Activated CD4-positive, alpha-beta T cell treated with anti-CD3 and anti-CD28 coated beads, Interleukin-2, Interleukin-6, amounts not matched to agents 100 ng/mL and 50 ng/mL, durations not matched to agents 16 hours and 8 hours (primary cell): Measurements from ENCODE around the gene RNF112.
"Not testable (repeated sequence)": the region's sequence is repeated elsewhere in the genome, so short reads cannot be mapped to it uniquely, and the experiment has no call there.

Experiments
- DNase-seq: peaks from one replicate; pipeline ENCODE4 v3.0.0-alpha.2; 2020

Gene RNF112

DNA sequence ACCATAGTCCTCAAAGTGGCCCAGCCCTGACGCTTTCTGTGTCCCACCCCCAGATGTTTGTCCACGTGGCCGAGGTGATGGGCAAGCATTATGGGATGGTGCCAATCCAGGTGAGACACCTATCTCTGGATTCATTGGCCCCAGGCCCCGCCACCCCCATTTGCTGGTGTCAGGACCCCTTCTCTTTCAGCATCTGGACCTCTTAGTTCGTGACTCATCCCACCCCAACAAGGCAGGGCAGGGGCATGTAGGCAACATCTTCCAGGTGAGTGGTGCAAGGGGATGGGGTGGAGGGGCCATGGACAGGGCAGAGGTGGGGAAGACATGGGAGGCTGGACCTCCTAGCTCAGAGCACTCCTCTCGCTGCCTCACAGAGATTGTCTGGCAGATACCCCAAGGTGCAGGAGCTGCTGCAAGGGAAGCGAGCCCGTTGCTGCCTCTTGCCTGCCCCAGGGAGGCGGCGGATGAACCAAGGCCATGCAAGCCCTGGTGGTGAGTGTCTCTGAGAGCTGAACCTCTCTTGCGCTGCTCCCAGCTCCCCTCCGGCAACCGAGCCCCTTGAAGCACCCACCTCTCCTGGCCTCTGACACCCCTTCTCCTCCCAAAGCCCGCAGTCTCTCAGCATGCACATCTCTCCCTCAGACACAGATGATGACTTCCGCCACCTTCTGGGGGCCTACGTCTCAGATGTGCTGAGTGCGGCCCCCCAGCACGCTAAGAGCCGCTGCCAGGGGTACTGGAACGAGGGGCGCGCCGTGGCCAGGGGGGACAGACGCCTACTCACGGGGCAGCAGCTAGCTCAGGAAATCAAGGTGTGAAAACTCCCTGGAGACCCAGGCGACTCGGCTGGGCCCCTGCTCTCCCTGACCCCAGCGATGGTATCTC lies 3.6 kb downstream of the RNF112 start:
- no peak for DNase-seq

DNA sequence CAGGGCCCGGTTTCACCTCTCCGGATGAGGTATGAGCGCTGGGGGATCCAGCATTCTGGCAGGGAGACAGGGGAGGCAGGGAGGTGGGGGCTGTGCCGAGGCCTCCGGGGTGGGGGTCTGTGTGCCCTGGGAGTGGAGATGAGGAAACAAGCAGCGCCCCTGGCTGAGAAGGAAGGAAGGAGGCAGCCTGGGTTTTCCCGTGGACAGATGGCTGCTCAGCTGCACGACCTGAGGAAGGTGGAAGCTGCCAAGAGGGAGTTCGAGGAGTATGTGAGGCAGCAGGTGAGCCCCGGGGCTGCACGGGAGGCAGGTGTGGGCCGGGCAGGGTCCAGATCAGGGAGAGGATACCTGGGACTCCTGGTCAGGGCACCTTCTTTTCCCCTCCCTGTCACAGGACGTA lies 4.3 kb downstream of the RNF112 start:
- no peak for DNase-seq

DNA sequence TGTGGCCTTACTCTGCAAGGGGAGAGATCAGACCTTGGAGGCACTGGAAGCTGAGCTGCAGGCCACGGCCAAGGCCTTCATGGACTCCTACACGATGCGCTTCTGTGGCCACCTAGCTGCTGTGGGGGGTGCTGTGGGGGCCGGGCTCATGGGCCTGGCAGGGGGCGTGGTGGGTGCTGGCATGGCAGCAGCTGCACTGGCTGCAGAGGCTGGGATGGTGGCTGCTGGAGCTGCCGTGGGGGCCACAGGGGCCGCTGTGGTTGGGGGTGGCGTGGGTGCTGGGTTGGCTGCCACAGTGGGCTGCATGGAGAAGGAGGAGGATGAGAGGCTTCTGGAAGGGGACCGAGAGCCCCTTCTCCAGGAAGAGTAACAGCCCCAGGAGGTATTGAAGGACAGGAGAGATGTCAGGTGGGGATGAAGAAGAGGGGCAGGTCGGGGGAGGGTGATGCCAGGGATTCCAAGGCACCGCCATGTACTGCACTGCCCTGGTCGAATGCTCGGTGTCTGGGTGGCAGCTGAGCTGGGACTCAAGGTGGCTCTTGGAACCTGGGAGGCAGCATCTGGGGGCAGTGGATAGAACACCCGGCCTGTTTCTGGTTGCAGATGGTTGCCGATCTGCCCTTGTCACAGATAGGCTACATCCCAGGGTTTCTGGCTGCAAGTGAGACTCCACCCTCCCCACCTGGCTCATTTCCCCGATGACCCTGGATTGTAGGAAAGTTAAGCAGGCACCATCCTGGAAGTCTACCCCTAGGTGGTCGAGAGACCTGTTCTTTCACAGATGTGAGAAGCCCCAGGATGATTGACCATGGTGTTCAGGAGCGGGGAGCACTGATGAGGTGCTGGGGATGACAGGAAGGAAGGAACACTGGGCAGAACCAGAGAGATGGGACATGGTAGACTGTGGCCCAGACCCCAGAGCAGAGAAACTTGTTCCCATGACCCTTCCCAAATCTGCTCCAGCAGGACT lies 5.1 kb downstream of the RNF112 start:
- DNase-seq = no peak

DNA sequence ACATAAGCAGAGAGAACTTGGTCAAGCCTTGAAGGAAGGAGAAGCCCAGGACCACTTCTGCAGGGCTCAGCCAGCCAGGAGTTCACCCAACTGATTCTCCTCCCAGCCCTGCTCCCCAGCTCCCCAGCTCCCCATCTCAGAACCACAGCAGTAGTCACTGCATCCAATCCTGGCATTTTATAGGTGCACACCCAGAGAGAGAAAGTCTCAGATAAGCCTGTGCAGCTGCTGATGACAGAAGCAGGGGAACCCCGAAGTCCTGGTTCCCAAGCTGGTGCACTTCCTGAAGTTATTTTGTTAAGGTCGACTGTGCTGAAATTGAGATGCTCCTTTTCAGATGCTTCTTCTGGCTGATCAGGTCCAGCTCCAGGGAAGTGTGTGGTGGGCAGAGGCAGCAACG lies 6.6 kb downstream of the RNF112 start:
- DNase-seq = no peak

DNA sequence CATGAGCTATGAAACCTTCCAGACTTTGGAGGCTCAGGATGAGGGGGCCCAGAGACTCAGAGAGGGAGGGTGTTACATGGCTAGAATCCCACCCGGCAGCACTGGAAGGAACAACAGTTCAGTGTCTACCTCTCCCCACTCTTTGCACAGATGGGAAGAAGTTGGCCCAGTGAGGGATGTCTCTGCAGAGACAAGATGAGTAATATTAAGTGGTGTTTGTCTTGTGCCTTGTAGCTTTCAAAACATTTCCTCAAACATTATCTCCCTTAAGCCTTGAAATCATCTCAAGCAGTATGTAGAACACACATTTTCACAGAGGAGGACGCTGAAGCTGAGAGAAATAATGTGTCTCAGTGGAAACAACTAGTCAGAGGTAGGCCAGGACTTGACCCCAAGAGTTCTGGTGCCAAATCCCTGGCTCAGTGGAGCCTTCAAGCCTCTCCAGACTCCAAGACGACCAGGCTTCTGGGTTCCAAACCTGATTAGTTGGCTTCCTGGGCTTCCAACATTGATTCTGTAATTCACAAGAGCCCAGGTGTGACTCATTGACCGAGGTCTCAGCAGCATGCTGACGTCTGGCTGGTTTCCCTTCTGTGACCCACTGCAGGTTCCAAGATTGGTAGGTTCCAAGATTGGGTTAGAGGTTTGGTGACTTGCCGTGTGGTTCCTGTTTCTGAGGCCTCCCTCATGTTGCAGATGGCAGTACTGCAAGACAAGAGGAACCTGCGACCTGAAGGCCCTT lies 7.4 kb downstream of the RNF112 start:
- DNase-seq = peak; percentile 20

DNA sequence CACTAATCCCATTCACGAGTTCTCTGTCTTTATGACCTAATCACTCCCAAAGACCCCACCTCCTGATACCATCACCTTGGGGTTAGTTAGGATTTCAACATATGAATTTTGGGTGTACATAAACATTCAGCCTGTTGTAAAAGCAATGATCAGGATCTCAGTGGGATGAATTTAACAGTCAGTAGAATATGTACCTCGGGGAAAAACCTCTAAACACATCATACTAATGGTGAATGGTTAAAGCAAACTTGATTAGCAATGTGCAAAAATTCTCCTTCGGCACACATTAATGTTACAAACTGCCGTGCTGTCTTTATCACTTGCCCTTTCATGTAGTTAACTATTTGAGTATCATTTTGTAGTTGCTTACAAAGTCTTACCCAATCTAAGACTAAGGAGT lies 10.2 kb downstream of the RNF112 start:
- no peak for DNase-seq

DNA sequence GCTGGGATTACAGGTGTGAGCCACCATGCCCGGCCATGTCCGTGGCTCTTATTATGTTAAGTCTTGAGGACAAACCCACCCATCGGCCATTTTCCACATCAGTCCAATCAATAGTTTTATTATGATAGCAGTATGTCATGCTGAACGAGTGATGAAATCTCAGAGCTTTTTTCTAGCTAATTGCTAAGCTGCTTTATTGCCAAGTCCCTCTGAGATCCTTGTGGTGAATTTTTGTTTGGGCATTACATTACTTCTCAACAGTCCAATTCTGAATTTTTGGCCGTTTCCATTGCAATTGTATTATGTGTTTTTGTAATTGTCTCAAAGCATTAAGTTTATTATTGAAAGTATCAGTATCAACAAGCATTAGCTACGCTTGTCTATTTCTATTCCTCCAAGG lies 10.9 kb downstream of the RNF112 start:
- DNase-seq = no peak

DNA sequence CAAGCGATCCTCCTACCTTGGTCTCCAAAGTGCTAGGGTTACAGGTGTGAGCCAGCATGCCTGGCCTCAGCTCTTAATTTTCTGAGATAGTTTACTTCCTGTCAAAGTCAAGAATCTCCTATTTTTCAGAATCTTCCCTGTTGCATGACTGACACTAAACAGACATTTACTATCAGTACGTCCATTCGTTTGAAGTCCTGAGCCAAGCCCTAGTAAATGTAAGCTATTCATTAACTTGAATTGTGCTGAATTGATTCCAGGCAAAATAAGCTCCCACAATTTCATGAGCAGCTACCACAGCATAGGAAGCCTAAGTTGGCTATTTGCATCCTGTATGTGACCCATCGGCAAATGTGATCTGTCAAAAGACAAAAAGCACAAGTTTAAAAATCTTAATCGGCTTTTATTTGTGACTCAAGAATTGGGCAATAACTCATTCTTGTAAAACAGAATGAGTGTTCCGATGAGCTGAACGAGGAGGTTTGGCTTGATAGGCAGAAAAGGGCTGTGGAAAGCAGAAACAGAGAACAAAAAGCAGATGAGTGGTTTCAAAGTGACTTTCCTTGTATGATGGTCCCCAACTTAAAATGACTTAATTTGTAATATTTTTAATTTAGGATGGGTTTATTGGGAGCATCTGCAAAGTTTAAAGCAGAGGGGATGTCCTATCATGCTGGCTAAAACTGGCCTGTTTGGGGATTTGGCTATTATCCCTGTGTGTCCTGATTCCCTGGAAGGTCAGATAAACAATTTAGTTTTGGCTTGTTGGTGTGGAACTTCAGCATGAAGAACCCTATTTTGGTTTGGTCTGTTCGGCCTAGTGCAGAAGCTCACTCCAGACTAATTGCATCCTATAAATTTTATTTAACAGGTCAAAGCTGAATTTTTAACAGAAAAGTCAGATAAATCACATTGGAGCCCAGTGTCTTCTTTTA lies 14.2 kb downstream of the RNF112 start:
- peak; percentile 20 for DNase-seq

DNA sequence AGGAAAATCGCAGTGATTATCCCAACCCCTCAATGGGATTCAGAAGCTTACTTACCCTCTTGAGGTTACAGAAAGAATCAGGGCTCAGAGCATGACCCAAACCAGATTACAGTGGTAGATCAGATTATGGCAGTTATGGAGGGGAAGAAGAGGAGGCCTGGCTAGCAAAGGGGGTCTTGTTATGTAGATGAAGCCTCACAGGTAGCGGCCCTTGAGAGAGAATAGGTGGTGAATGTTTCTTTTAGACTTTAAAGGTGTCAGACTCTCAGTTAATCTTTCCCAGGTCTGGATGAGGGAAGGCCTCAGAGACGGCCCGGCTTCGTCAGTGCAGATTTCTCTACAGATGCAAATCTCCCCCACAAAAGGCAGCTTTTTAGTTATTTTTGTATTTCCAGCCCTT lies 15.6 kb downstream of the RNF112 start:
- DNase-seq = no peak

DNA sequence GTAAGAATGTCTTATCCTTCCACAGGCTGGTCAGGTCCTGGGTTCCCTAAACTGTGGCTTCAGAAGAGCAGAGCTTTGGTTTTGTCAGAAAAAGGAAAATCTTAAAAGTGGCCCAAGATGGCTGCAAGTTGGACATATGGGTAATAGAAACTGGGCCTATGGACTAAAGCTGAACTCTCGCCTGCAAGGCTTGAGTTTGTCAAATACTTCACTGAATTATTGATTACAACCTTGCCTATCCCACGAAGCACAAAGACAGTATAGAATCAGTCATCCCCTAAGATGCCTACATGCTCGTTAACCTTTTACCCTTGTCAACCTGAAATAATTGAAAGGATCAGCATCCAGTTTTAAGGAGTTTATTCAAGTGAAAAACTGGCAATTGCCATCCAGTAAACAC lies 20.7 kb downstream of the RNF112 start:
- no peak for DNase-seq

DNA sequence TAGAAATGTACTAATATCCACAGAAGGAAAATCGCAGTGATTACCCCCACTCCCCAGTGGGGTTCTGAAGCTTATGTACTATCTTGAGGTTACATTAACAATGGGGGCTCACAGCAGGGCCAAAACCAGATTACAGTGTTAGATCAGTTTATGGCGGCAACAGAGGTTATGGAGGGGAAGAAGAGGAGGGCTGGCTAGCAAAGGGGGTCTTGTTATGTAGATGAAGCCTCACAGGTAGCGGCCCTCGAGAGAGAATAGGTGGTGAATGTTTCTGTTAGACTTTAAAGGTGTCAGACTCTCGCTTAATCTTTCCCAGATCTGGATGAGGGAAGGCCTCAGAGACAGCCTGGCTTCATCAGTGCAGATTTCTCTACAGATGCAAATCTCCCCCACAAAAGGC lies 22.2 kb downstream of the RNF112 start:
- DNase-seq = no peak

DNA sequence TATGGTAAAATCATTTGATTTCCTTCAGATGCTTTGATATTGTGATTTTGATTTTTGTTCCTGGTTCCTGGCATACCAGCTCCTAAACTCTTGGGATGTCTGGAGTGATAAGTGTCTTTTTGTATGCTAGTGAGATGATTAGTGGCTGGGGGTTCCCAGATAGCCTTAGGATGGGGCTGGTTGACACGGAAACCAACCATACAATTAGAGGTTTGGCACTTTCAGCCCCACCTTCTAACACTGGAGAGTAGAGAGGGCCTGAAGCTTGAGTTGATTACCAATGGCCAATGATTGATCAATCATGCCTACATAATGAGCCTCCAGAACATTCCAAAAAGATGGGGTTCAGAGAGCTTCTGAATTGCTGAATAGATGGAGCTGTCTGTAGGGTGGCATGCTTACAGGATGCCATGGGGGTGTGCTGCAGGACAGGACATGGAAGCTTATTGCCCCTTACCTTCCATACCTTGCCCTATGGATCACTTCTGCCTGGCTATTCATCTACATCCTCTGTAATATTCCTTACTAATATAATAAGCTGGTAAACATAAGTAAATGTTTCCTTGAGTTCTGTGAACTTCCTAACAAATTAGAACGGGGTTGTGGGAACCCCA lies 22.8 kb downstream of the RNF112 start:
- DNase-seq = no peak

DNA sequence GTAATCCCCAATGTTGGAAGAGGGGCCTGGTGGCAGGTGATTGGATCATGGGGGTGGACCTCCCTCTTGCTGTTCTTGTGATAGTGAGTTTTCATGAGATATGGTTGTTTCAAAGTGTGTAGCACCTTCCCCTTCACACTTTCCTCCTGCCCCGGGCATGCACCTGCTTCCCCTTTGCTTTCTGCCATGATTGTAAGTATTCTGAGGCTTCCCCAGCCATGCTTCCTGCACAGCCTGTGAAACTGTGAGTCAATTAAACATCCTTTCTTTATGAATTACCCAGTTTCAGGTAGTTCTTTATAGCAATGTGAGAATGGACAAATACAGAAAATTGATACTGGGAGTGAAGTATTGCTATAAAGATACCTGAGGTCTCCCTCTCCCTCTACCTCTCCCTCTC lies 29.4 kb downstream of the RNF112 start:
- DNase-seq = peak; percentile 15

DNA sequence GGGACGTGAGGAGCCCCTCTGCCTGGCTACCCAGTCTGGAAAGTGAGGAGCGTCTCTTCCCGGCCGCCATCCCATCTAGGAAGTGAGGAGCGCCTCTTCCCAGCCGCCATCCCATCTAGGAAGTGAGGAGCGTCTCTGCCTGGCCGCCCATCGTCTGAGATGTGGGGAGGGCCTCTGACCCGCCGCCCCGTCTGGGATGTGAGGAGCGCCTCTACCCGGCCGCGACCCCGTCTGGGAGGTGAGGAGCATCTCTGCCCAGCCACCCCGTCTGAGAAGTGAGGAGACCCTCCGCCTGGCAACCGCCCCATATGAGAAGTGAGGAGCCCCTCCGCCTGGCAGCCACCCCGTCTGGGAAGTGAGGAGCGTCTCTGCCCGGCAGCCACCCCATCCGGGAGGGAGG lies 30.3 kb downstream of the RNF112 start:
- not testable (repeated sequence) for DNase-seq

DNA sequence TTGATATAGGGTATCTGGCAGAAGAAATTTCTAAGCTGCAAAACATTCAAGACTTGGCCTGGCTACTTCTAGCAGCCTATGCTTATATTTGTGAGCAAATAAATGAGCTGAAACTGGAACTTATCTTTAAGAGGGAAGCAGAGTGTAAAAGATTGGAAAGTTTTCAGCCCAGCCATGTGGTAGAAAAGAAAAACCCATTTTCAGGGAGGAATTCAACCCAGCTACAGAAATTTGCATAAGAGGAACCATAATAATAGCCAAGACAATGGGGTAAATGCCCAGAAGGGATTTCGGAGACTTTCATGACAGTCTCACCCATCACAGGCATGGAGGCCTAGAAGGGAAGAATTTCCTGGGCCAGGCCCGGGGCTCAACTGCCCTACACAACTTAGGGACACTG lies 31.7 kb downstream of the RNF112 start:
- no peak for DNase-seq

DNA sequence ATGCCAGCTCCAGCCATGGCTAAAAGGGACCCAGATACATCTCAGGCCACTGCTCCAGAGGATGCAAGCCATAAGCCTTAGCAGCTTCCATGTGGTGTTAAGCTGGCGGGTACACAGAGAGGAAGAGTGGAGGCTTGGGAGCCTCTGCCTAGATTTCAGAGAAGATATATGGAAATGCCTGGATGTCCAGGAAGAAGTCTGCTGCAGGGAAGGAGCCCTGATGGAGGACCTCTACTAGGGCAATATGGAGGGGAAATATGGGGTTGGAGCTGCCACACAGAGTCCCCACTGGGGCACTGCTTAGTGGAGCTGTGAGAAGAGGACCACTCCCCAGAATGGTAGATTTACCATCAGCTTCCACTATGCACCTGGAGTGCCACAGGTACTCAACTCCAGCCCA lies 32.1 kb downstream of the RNF112 start:
- no peak for DNase-seq

DNA sequence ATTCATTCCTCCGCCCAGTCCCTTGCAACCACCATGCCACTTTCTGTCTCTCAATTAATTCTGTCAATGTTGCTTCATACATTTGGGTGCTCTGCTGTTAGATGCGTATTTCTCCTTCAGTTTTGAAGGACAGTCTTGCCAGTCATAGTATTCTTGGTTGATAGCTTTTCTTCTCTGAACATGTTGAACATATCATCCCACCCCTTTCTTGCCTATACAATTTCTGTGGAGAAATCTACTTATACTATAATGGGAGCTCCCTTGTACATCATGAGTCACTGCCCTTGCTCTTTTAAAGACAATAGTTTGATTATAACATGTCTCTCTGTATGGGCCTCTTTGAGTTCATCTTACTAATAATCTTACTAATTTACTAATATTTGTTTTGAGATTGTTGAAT lies 34.1 kb downstream of the RNF112 start:
- DNase-seq = no peak

DNA sequence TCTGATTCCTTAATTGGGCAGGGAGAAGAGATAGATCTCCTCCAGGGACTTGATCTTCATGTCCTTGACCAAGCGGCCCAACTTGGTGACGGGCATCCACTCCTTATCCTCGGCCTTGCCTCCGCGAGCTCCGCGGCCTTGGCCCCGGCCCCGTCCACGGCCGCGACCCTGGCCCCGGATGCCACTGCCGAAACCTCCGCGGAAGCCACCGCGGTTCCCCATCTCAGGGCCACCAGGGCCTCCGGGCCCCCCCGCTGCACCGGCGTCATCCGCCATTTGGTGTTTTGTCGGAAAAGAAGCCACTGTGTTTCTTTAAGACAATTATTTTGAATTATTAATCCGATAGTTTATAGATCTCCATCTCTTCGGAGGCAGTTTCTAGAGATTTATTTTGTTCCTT lies 35.5 kb downstream of the RNF112 start:
- DNase-seq = not testable (repeated sequence)

DNA sequence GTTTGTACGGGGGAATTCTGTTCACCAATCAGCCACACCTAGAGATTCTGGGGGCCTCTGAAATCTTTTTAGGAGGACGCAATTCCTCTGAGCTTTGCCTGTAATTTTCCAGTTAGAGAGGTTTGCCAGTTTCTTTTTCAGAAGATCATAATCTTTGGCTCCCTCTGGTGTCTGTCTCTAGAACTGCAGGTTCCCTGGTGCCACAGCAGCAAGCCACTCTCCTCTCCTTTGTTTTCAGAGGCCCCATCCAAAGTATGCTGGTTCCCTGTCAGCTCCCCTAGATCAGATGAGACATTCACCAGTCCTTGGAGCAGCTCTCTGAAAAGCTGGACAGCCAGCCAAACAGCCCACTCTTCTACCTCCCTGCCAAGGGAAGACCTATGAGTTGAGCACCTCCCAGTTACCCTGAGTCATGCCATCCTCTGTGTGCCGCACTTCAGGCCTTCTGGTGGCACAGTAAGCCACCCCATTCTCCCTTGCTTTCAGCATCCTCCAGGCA lies 36.1 kb downstream of the RNF112 start:
- DNase-seq = peak; percentile 78

DNA sequence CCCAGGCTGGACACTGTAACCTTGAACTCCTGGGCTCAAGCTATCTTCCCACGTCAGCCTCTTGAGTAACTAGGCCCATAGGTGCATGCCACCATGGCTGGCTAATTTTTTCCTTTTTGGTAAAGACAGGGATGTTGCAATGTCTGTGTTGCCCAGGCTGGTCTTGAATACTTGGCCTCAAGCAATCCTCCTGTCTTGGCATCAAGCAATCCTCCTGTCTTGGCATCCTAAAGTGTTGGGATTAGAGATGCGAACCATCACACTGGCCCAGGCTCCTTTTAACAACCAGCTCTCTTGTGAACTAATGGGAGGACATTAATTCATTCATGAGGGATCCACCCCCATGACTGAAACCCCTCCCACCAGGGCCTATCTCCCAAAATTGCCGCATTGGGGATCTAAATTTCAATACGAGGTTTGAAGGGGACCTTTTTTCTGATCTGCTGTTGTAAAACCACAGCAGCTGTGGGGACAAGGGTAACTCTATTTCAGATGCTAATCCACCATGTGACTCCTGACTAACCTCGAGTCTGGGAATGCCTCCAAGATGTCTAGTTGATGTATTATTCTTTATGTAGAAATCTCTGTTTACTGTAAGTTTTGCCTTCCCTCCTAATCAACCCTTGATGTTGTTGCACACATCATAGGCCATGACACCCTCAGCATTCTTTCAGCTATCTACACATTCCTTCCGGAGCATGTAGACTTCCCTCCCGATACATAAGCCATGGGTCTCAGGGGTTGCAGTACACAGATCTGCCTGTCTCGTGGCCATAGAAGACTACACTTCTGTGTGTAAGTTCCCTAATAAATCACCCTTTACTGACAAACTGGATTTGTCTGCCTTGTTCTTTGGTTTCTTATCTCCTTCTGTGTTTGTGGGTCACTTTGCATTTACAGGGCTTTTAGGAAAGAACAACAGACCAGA lies 37.6 kb downstream of the RNF112 start:
- no peak for DNase-seq
